ENCODE results near the gene ALPK3.

ALPK3 gene, protein sequence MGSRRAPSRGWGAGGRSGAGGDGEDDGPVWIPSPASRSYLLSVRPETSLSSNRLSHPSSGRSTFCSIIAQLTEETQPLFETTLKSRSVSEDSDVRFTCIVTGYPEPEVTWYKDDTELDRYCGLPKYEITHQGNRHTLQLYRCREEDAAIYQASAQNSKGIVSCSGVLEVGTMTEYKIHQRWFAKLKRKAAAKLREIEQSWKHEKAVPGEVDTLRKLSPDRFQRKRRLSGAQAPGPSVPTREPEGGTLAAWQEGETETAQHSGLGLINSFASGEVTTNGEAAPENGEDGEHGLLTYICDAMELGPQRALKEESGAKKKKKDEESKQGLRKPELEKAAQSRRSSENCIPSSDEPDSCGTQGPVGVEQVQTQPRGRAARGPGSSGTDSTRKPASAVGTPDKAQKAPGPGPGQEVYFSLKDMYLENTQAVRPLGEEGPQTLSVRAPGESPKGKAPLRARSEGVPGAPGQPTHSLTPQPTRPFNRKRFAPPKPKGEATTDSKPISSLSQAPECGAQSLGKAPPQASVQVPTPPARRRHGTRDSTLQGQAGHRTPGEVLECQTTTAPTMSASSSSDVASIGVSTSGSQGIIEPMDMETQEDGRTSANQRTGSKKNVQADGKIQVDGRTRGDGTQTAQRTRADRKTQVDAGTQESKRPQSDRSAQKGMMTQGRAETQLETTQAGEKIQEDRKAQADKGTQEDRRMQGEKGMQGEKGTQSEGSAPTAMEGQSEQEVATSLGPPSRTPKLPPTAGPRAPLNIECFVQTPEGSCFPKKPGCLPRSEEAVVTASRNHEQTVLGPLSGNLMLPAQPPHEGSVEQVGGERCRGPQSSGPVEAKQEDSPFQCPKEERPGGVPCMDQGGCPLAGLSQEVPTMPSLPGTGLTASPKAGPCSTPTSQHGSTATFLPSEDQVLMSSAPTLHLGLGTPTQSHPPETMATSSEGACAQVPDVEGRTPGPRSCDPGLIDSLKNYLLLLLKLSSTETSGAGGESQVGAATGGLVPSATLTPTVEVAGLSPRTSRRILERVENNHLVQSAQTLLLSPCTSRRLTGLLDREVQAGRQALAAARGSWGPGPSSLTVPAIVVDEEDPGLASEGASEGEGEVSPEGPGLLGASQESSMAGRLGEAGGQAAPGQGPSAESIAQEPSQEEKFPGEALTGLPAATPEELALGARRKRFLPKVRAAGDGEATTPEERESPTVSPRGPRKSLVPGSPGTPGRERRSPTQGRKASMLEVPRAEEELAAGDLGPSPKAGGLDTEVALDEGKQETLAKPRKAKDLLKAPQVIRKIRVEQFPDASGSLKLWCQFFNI (N-terminal part only)

DNA sequence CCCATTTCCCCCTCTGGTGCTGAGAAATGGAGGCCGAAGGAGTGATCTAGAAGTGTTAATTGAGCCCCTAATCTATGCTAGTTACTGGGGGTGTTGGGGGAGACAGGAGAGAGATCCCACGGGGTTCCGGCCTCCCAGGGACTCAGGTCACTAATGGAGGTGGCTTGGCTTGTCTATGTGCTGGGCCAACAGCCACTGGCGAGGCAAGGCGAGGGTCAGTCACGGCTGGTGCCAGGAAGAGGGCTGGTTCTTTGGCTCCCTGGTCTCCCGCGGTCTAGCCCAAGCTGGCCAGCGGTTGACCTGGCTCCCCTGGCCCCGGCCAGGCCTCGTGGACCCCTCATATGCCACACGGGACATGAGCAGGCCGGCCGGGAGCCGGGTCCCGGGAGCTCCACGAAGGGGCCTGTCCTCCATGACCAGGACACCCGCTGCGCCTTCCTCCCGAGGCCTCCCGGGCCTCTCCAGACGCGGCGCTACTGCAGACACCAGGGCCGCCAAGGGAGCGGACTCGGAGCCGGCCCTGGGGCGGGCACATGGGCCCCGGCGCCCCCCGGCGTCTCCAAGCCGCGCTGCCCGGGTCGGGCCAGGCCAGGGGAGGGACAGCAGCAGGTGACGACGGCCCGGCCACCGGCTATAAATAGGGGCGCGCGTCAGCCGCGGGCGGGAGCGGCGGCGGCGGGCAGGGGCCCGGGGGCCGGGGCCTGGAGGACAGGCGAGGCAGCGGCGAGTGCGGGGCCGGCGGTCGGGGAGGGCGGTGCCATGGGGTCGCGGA lies at the start of gene ALPK3:
Gene ALPK3 (plus strand): TSS at position 663 of the 772 bp plus-strand sequence. CDS start 97 bp downstream, at position 760.
- no peak for DNase-seq (ENCODE audit: low read depth in 3 of 3)

DNA sequence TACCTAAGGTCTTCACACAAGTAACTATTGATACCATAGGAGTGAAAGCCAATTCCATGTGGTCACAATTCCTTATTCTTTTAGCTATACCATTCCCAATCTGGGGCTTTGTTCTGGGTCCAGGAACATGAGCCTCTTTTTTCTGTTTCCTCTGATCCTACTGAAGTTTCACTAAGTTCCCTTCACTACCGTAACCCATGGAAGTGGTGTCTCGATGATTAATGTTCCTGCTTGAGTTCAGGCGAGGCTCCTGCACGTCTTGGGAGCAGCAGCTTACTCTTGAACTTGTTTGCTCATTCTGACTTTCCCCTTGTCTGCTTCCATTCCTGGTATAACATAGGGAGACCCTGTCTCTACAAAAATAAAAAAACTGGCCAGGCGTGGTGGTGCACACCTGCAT lies 45.1 kb upstream of the ALPK3 start:
- DNase-seq (ENCODE audit: low read depth in 3 of 3), result no peak

DNA sequence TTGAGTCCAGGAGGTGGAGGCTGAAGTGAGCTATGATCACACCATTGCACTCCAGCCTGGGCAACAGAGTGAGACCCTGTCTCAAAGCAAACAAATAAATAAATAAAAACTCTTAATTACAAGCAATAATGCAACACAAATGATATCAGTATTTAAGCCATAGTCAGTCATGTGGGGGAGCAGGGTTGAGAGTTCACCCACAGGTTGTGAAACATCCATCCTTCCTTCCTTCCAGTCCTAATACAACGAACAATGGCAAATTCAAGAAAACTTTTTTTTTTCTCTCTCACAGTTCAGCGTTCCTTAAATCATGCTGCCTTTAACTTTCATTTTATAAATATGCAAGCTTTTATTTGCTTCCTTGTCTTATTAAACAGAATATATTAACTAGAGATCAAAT lies 44.7 kb upstream of the ALPK3 start:
- DNase-seq (ENCODE audit: low read depth in 3 of 3), result no peak

DNA sequence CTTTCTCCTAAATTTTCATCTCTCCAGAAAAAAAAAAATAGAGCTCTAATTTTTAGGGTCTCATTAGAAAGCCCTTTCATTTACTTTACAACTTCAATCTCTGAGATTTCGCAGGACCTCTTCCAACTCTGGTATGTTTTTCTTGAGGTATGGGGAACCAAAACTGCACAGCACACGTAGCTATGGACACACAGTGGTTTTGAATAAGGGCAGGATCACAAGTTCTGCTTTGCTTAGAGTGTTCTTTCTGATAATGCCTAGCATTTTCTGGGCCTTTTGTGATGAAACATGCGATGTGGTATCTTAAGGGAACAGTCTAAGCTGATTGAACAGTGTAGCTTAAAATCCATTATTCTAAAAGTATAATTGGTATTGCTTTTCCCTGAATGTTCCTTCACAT lies 43.4 kb upstream of the ALPK3 start:
- no peak for DNase-seq (ENCODE audit: low read depth in 3 of 3)

DNA sequence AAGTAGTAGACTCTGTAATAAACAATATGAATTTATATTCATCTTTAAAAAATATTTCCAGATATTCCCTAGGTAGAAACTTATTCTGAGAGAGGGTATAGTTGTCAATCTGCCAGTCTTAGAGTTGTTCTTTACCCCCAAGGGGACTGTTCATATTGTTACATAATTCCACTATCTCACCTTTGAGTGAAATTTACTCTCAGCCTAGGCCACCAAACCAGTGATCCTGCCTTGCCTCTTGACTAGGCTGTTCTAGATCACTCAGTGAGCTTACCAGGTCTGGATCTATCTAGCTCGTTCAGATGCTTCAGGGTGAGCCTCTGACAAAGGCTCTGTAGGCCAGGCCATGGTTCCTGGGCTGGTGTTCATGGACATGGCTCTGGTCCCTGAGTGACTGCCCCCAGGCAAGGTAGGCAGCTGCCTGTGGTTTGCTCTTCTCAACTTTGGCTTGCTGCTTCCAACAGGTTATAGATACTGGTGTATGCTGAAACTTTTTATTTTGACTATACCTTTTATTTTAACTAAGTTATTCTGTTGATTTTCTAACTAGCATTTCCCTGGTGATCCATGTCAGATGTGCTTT lies 41.2 kb upstream of the ALPK3 start:
- no peak for DNase-seq (ENCODE audit: low read depth in 3 of 3)

DNA sequence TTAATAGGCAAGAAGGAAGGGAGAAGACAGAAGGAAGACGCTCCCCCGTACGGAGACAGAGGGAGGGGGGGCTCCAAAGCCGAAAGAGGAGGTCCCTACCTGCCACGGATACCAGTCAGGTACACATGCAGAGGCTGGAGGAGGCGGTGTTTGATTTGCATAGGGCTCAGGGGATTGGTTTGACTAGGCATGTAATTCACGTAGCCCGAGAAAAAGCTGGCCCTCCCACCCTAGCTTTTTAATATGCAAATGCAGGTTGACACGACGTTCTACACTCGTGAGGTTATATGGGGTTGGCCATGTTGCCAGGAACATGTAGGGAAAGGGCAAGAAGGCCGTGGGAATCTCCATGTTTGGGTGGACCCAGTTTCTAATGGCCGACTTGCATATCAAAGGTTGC lies 39.0 kb upstream of the ALPK3 start:
- no peak for DNase-seq (ENCODE audit: low read depth in 3 of 3)

DNA sequence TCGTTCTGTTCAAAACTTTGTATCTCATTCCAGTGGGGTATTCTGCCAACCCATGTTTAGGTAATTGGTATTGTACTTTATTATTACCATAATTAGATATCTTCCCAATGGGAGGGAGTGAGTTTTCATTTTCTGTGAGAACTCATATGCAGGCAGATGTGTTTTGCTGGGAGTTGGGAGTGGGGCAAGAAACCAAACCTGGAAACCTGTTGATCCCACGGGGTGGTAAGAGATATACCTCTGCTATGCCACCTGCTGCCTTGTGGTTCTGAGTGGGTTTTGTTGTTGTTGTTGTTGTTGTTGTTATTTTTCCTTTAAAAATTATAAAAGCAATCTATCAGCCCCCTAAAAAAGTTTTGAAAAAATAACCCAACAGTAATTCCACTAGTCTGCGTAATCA lies 36.7 kb upstream of the ALPK3 start:
- no peak for DNase-seq (ENCODE audit: low read depth in 3 of 3)

DNA sequence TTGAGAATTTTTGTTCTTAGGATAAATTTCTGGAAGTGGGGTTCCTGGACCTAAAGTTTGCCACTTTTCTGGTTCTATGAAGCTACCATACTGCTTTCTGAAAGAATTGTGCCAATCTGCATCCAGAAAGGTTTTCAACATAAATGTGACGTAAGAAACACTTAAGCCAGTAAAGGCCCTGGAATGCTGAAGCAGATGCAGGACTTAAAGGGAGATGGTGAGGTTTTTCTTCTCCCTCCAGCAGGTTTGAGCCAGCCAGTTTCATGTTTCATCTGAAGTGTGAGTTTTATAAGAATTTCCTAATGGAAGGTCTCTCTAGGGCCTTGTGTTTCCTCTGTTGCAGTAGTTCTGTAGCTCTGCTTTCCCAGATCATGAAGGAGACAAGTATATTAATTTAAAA lies 35.7 kb upstream of the ALPK3 start:
- DNase-seq (ENCODE audit: low read depth in 3 of 3), result no peak

DNA sequence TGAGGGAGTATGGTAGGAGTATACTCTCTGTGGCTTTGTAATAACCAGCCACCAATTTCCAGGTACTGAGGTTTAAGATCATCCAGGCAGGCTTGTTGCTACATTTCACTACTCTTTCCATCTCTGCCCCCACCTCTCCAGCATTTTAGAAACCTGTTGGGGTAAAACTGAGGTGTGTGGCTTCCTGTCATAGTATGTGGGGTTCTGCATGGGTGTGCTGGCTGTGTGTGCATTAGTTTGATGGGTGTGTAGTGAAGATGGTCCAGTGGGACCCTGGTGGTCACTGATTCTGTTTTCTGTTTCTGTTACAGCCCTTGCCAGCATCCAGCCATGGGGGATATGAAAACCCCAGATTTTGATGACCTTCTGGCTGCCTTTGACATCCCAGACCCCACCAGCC lies 34.8 kb upstream of the ALPK3 start:
- no peak for DNase-seq (ENCODE audit: low read depth in 3 of 3)

DNA sequence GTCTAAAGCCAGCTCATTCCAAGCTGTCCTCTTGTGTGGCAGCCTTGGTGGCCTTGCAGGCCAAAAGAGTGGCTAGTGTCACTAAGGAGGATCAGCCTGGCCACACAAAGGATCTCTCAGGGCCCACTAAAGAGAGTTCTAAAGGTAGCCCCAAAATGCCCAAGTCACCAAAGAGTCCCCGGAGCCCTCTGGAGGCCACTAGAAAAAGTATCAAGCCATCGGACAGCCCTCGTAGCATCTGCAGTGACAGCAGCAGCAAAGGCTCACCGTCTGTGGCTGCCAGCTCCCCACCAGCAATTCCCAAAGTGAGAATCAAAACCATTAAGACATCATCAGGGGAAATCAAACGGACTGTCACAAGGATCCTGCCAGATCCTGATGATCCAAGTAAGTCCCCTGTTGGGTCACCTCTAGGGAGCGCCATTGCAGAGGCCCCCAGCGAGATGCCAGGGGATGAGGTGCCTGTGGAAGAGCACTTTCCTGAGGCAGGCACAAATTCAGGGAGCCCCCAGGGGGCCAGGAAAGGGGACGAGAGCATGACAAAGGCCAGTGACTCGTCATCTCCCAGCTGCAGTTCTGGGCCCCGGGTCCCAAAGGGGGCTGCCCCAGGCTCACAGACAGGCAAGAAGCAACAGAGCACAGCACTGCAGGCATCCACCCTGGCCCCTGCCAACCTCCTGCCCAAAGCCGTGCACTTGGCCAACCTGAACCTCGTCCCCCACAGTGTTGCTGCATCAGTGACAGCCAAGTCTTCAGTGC lies 33.5 kb upstream of the ALPK3 start:
- no peak for DNase-seq (ENCODE audit: low read depth in 3 of 3)

DNA sequence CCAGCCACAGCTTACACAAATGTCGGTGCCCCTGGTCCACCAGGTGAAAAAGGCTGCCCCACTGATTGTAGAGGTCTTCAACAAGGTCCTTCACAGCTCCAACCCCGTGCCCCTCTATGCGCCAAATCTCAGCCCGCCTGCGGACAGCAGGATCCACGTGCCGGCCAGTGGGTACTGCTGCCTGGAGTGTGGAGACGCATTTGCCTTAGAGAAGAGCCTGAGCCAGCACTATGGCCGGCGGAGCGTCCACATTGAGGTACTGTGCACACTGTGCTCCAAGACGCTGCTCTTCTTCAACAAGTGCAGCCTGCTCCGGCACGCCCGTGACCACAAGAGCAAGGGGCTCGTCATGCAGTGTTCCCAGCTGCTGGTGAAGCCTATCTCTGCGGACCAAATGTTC lies 32.9 kb upstream of the ALPK3 start:
- no peak for DNase-seq (ENCODE audit: low read depth in 3 of 3)

DNA sequence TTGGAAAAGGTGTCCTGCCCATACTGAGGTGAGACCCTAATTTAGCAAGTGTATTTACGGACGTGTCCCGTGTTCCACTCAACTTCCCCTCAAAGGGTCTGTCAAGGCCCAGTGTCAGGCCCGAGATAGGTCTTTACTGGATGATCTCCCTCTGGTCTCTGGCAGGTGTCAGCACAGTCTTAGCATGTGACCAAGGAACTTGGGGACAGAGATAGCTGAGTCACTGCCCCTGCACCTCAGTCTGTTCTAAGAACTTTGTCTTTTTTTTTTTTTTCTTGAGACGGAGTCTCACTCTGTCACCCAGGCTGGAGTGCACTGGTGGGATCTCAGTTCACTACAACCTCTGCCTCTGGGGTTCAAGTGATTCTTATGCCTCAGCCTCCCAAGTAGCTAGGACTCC lies 32.1 kb upstream of the ALPK3 start:
- DNase-seq (ENCODE audit: low read depth in 3 of 3), result no peak

DNA sequence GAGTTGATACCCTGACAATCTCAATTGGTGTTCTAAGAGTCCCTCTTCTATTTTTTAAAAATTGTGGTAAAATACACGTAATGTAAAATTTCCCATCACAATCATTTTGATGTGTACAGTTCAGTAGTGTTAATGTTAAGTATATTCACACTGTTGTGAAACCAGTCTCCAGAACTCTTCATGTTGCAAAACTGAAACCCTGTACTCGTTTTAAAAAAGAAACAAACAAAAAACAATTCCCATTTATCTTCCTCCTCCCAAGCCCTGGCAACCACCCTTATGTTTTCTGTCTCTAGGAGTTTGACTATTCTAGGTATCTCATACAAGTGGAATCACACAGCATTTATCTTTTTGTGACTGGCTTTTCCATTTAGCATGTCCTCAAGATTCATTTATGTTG lies 28.7 kb upstream of the ALPK3 start:
- DNase-seq (ENCODE audit: low read depth in 3 of 3), result no peak

DNA sequence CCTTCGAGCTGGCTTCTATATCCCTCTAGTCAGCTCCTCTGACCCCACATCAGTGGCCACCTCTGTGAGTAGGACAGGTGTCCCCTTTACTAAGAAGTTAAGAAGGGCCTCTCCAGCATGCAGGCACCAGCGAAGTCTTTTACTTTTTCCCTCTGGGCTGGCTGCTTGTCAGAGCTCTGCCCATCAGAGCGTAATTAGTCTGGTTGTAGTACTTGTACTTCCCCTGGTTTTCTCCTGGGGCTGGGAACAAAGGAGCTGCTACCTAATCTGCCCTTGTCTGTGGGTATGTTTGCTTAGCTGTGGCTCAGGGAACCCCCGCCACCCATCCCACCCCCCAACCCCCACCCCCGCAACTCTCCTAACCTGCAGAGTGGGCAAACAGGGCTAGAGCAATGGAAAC lies 27.4 kb upstream of the ALPK3 start:
- DNase-seq (ENCODE audit: low read depth in 3 of 3), result no peak

DNA sequence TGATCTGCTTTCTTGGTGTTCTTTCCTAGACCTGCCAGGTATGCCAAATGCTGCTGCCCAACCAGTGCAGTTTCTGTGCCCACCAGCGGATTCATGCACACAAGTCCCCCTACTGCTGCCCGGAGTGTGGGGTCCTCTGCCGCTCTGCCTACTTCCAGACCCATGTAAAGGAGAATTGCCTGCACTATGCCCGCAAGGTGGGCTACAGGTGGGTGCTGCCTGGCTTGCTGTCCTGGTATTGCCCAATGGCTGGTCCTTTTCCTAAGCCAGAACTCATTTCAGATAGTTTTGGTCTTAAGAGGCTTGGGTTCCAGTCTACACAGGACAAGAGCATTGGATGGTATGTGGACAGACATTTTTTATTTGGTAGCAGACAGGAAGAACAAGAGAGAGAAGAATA lies 26.5 kb upstream of the ALPK3 start:
- no peak for DNase-seq (ENCODE audit: low read depth in 3 of 3)

DNA sequence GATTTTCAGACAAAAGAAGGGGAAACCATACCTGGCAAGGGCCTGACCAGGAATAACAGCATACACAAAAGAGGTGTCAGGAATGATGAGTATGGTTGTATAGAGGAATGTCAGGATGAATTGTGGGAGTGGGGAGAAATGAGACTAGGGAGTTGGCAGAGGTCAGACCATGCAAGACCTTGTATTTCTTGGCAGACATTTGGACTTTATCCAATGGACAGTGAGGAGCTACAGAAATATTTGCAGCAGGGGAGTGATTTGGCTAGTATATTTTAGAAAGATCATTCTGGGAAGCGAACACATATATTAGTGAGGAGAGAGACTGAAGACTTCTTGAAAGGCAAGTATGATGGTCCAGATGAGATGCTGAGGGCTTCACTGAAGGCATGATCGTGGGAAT lies 25.4 kb upstream of the ALPK3 start:
- DNase-seq (ENCODE audit: low read depth in 3 of 3), result no peak

DNA sequence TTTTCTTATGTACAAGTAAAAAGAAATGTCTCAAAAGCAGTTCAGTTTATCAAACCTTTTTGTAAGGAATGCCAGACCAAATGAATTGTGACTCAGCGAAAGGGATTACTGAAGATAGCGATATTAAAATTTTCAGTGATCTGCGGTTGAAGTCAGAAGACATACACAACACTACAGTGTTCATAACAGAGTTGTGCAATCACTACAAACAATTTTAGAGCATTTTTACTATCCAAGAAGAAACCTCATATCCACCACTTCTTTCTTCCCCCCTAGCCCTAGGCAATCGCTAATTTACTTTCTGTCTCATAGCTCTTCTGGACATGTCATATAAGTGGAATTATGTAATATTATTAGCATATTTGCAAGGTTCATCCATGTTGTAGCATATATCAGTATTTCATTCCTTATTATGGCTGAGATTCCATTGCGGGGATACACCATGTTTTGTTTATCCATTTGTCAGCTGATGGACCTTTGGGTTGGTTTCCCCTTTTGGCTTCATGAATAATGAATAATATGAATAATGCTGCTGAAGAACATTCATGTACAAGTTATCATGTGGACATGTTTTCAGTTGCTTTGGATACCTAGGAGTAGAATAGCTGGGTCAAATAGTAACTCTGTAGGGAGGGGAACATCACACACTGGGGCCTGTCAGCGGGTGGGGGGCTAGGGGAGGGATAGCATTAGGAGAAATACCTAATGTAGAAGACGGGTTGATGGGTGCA lies 23.6 kb upstream of the ALPK3 start:
- no peak for DNase-seq (ENCODE audit: low read depth in 3 of 3)

DNA sequence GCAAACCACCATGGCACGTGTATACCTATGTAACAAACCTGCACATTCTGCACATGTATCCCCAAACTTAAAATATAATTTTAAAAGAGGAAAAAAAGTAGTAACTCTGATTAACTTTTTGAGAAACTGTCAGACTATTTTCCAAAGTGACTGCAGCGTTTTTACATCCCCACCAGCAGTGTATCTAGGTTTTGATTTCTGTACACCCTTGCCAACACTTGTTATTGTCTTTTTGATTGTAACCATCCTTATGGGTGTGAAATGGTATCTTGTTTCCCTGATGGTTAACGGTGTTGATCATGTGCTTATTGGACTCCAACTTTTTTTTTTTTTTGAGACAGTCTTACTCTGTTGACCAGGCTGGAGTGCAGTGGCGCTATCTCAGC lies 23.0 kb upstream of the ALPK3 start:
- no peak for DNase-seq (ENCODE audit: low read depth in 3 of 3)

DNA sequence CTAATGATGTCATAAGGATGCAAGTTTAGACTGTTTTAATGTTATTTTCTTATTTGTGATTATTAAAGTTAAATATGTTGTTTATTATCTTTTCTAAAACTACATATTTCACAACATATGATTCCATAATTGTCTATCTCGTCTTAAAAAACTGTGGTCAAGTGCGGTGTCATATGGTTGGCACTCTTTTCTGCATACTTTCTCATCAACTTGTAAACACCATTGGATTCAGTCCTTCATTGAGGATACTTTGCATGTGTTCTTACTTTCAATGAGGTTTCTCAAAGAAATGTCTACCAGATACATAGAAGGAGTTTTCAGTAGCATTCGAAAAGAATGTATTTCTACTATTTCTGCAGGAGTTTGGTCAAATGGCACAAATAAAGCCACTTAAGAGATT lies 22.0 kb upstream of the ALPK3 start:
- DNase-seq (ENCODE audit: low read depth in 3 of 3), result no peak

DNA sequence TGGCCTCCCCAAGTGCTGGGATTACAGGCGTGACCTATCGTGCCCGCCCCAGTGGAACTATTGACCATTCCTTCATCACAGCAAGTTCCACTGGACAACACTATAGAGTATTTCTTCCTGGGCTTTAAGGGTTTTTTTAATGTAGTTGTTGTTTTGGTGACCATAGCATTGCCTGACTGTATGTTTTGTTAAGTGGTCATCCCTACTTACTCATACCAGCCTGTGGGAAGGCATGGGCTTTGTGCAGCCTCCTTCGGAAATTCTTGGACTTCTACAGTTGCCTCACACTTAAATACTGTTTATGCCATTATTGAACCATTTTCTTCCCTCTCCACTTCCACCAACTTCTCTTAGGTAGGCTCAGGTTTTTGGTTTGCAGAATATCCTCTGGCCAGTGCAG lies 19.9 kb upstream of the ALPK3 start:
- no peak for DNase-seq (ENCODE audit: low read depth in 3 of 3)
